IPS DF 6.9 (cell line): ENCODE measurements around the gene CCP110.
A peak's percentile ranks its signal among the peaks of the same experiment; 100 is the strongest.

ENCODE experiments used
- DNase-seq: peaks from one replicate; pipeline ENCODE4 v3.0.0-alpha.2; 2013; ENCODE audit warnings: low read depth, low spot score
- H3K27ac ChIP-seq: one replicate; pipeline ENCODE4 v1.5.1; 2013; ENCODE audit warnings: low read length, control low read depth
- H3K27me3 ChIP-seq: 2 replicates; pipeline ENCODE4 v1.6.1; 2013; ENCODE audit warnings: mild to moderate bottlenecking, low read length; ENCODE audit not compliant: control insufficient read depth, insufficient read depth
- H3K36me3 ChIP-seq: 2 replicates; pipeline ENCODE4 v1.6.1; 2013; ENCODE audit warnings: low read length; ENCODE audit not compliant: control insufficient read depth, insufficient read depth
- H3K4me1 ChIP-seq: 2 replicates; pipeline ENCODE4 v1.6.1; 2013; ENCODE audit warnings: low read length; ENCODE audit not compliant: control insufficient read depth, insufficient read depth
- H3K4me3 ChIP-seq: 2 replicates; pipeline ENCODE4 v1.5.1; 2013; ENCODE audit warnings: mild to moderate bottlenecking, low read length
- H3K9me3 ChIP-seq: 2 replicates; pipeline ENCODE4 v1.6.1; 2013; ENCODE audit warnings: low read length, inconsistent platforms; ENCODE audit not compliant: control insufficient read depth, insufficient read depth
- WGBS: extraction: QIAGEN DNeasy Blood & Tissue Kit; methylation state at CpG from one replicate; pipeline ENCODE4 v1.1.7; 2013; ENCODE audit warnings: mixed read lengths, missing lambda C conversion rate; ENCODE audit not compliant: insufficient read length, insufficient coverage; 5-methylcytosine and 5-hydroxymethylcytosine counted together

Gene CCP110

DNA sequence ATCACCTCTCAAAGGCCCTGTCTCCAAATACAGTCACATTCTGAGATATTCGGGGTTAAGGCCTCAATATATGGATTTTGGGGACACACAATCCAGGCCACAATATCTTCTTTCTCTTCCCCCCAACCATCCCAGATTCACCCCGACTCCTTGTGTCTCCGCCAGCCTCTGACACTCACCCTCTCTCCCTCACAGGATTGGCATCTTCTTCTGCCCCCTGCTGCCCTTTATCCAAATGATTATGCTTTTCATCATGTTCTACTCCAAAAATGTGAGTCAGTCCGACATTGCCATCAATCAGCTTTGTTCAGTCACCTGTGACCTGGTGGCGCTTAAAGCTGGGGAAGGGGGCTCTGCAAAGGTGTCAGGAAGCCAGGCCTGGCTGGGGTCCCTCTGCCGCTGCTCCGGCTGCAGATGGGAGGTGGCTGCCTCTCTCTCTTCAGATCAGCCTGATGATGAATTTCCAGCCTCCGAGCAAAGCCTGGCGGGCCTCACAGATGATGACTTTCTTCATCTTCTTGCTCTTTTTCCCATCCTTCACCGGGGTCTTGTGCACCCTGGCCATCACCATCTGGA lies 36.9 kb upstream of the CCP110 start:
- H3K4me3 ChIP-seq = no peak overlapping the region
- no peaks in the 10 kb centered on the region for H3K27me3 ChIP-seq
- H3K27ac ChIP-seq = no peak overlapping the region
- WGBS = no CpG with 5 or more reads among the region's 10 CpGs
- no peak for DNase-seq
- peaks cover 3% of the 10 kb centered on the region; the same call in 1 of the 2 replicates for H3K4me1 ChIP-seq
- H3K36me3 ChIP-seq = no peaks in the 10 kb centered on the region
- H3K9me3 ChIP-seq = no peaks in the 10 kb centered on the region

DNA sequence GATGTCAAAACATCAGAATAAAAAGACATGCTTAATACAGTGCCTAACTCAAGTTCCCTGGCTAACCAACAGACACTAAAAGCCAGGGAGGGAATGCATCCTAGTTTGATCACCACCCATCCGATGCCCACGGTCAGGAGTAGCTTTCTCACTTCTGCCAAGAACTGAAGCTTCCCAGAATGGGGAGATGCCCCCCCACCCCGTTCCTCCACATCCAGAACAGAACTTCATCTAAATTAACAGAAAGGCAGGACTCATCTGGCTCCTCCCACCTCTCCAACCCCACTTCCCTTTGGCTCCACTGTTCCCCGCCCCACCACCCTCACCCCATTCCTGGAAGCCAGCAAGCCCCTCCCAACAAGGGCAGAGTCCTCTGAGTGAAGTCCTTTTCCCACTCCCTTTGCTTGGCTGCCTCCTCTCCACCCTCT lies 35.5 kb upstream of the CCP110 start:
- H3K27me3 ChIP-seq = no peaks in the 10 kb centered on the region
- DNase-seq = no peak
- no peak overlapping the region for H3K4me3 ChIP-seq
- no peaks in the 10 kb centered on the region for H3K9me3 ChIP-seq
- H3K36me3 ChIP-seq = no peaks in the 10 kb centered on the region
- no CpG with 5 or more reads among the region's 4 CpGs for WGBS
- no peak overlapping the region for H3K27ac ChIP-seq
- peaks cover 3% of the 10 kb centered on the region; the same call in 1 of the 2 replicates for H3K4me1 ChIP-seq

DNA sequence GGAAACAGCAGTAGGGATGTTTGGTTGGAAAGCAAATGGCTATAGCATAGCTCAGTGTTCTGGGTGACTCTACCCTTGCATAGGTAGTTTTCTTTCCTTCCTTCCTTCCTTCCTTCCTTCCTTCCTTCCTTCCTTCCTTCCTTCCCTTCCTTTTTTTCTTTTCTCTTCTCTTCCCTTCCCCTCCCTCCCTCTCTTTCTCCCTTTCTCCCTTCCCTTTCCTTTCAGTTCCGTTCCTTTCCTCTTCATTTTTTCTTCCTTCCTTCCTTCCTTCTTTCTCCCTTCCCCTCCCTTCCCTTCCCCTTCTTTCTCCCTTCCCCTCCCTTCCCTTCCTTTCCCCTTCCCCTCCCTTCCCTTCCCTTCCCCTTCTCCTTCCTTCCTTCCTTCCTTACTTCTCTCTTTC lies 33.1 kb upstream of the CCP110 start:
- DNase-seq = no peak
- Histone ChIP-seq H3K36me3 (no peaks in the 10 kb centered on the region), H3K27me3 (no peaks in the 10 kb centered on the region), H3K4me1 (peaks cover 3% of the 10 kb centered on the region; the same call in 1 of the 2 replicates), H3K9me3 (no peaks in the 10 kb centered on the region), H3K4me3 (no peak overlapping the region), H3K27ac (no peak overlapping the region)
- no CpG with 5 or more reads among the region's 1 CpG for WGBS

DNA sequence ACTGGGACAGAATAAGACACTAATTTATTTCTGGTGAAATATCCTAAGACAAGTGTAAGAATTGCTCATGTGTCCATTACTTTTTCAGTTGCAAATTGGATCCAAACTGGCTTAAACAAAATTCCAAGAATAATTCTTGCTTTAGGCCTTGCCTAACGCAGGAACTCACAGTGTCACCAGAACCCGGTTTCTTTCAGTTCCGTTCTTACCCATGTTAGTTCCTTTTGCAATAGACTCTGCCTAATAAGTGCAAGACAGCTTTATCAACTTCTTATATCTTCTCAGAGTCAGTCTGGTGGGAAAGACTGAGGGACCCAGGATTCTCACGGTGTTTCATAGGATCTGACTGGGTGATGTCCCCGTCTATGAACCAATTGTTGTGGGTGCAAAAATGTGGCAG lies 26.6 kb upstream of the CCP110 start:
- DNase-seq = no peak
- no CpG with 5 or more reads among the region's 5 CpGs for WGBS
- peaks cover 3% of the 10 kb centered on the region; the same call in 1 of the 2 replicates for H3K36me3 ChIP-seq
- H3K27me3 ChIP-seq = no peaks in the 10 kb centered on the region
- no peaks in the 10 kb centered on the region for H3K9me3 ChIP-seq
- H3K4me1 ChIP-seq = no peaks in the 10 kb centered on the region
- no peak overlapping the region for H3K27ac ChIP-seq
- H3K4me3 ChIP-seq = no peak overlapping the region

DNA sequence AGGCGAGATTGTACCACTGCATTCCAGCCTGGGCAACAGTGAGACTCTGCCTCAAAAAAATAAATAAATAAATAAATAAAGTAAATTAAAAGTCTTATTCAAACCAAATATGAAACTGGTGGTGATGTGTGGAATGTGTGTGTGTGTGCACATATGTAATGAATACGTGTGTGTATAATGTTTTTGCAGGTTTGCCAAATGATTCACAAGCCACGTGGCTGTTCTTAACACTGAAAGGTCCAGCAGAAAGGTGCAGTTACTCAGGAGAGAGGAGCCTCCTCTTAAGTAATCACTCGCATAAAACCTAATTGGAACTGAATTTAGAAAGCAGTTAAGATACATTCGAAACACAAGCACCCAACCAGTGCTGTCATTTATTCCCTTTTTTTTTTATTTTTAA lies 24.7 kb upstream of the CCP110 start:
- no peaks in the 10 kb centered on the region for H3K27me3 ChIP-seq
- DNase-seq = no peak
- H3K4me3 ChIP-seq = no peak overlapping the region
- H3K27ac ChIP-seq = no peak overlapping the region
- H3K36me3 ChIP-seq = peaks cover 15% of the 10 kb centered on the region; the same call in 1 of the 2 replicates
- no peaks in the 10 kb centered on the region for H3K9me3 ChIP-seq
- no CpG with 5 or more reads among the region's 5 CpGs for WGBS
- H3K4me1 ChIP-seq = no peaks in the 10 kb centered on the region

DNA sequence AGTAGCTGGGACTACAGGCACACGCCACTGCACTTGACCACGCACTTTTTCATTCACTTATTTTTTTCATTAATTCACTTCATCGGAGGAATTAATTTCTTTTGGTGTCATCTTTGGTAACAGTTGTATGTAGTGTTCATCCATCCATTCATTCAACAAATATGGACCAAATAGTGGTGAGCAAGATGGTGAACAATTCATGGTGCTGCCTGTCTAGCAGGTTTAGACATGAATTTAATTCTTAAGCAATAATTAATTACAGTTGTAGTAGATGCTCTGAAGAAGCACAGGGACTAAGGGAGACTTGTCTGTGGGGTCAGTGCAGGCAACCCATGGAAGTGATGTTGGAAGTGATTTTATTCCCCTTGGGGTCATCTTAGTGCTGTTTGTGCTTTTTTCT lies 24.3 kb upstream of the CCP110 start:
- Histone ChIP-seq H3K36me3 (peaks cover 15% of the 10 kb centered on the region; the same call in 1 of the 2 replicates), H3K27me3 (no peaks in the 10 kb centered on the region), H3K4me1 (no peaks in the 10 kb centered on the region), H3K9me3 (no peaks in the 10 kb centered on the region), H3K27ac (no peak overlapping the region), H3K4me3 (no peak overlapping the region)
- no peak for DNase-seq
- no CpG with 5 or more reads among the region's 3 CpGs for WGBS

DNA sequence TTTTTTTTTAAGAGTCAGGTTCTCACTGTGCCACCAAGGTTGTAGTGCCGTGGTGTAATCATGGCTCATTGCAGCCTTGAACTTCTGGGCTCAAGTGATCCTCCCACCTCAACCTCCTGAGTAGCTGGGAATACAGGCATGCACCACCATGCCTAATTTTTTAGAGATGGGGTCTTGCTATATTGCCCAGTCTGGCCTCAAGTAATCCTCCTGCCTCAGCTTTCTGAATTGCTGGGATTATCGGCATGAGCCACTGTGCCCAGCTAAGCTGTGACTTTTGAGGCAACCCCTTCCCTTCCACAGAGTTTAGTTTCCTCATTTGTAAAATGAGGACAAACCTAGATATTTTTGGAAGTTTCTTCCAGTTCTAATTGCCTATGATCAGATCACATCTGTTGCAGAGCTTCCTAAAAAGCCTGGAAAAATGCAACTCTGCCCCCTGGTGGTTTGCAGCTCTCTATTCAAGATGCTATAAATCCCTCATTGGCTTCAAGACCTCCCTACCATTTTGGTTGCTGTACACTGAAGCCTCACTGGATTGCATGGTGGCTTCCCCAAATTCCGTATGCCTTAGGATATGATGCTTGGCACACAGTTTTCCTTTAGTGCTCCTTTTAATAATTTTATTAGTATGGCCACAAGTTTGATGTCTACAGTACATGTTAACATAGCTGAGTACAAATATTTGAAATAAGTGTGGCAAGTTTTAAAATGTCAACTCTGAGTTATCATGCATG lies 21.2 kb upstream of the CCP110 start:
- DNase-seq = peak; percentile 55
- peaks cover 20% of the 10 kb centered on the region; the same call in 1 of the 2 replicates for H3K36me3 ChIP-seq
- WGBS = no CpG with 5 or more reads among the region's 3 CpGs

DNA sequence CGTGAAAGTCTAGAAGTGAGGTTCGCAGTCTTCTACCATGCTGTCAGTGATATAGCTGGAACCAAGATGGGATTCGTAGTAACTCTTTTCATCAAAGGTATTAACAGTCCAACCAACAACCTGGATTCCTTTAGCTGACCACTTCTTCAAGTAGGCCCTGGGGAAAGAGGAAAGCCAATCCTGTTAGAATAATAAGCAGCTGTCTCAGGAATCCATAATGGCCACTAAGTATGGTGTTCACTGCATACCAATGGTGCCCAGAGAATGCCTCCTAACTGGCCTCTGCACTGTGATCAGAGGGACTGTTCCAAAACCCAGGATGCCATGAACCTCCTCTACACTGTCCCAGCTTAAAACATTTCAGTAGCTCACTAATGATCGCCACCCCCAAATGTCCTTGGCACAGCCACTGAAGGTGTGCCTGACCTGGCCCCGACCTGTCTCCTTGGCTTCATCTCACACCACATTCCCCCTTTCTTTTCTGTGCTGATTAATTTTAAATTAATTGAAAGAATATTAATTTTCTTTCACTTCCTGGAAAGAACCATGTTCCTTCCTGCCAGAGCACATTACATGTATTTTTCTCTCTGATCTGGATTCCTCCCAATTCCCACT lies 20.2 kb upstream of the CCP110 start:
- no peak for DNase-seq
- H3K4me1 ChIP-seq = no peaks in the 10 kb centered on the region
- no peaks in the 10 kb centered on the region for H3K9me3 ChIP-seq
- H3K4me3 ChIP-seq = no peak overlapping the region
- peaks cover 20% of the 10 kb centered on the region; the same call in 1 of the 2 replicates for H3K36me3 ChIP-seq
- WGBS = no CpG with 5 or more reads among the region's 5 CpGs
- no peak overlapping the region for H3K27ac ChIP-seq
- no peaks in the 10 kb centered on the region for H3K27me3 ChIP-seq

More for the DNA sequence above, 21.2 kb upstream of the CCP110 start:
- Histone ChIP-seq H3K4me3 (no peak overlapping the region), H3K4me1 (no peaks in the 10 kb centered on the region), H3K9me3 (no peaks in the 10 kb centered on the region), H3K27ac (no peak overlapping the region), H3K27me3 (no peaks in the 10 kb centered on the region)

DNA sequence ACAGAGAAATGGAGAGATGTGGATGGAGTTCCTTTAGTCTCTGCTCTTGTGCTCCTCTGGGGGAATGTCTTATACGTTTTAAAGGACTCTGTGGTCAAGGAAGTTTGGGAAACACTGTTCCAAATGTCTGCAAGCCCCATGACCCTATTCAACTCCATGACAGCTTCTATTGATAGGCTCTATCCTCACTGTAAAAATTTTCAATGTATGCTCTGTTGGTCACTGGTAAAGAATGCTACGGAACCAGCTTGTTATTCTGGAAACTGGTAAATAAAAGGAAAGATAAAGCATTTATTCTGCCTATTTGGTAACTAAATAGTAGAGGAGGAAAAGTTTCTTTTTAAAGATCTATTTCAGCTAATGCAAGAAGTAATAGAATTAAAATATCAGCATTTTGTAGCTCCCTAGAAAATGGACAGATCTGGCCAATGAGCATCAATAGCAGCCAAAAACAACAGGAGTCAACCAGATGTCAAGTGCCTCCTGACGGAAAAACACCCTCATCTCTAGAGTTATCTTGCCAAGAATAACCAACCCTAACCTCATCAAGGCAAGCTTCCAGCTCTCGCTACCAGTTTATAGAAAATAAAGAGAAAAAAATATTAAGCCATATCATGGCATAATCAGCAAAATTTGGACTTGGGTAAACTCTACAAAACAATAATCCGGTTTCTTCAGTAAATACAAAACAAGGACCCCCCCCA lies 18.0 kb upstream of the CCP110 start:
- no peak for DNase-seq
- H3K27ac ChIP-seq = no peak overlapping the region
- no peaks in the 10 kb centered on the region for H3K27me3 ChIP-seq
- no peaks in the 10 kb centered on the region for H3K9me3 ChIP-seq
- no peaks in the 10 kb centered on the region for H3K4me1 ChIP-seq
- H3K4me3 ChIP-seq = no peak overlapping the region
- H3K36me3 ChIP-seq = peaks cover 20% of the 10 kb centered on the region; the same call in 1 of the 2 replicates
- WGBS = no CpG with 5 or more reads among the region's 5 CpGs

DNA sequence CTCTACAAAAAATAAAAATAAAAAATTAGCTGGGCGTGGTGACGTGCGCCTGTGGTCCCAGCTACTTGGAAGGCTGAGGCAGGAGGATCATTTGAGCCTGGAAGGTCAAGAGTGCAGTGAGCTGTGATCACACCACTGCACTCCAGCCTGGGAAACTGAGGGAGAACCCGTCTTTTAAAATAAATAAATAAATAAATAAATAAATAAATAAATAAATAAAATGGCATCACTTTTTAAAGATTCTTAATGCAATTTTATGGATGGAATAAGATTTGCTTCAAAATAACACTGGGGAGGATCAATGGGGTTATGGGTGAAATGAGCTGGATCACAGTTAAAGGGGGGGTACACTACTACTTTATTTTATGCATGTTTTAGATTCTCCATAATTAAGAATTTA lies 16.8 kb upstream of the CCP110 start:
- H3K36me3 ChIP-seq = peaks cover 17% of the 10 kb centered on the region; the same call in 1 of the 2 replicates
- no peak overlapping the region for H3K27ac ChIP-seq
- no CpG with 5 or more reads among the region's 4 CpGs for WGBS
- no peak overlapping the region for H3K4me3 ChIP-seq
- H3K27me3 ChIP-seq = no peaks in the 10 kb centered on the region
- DNase-seq = no peak
- H3K9me3 ChIP-seq = no peaks in the 10 kb centered on the region
- no peaks in the 10 kb centered on the region for H3K4me1 ChIP-seq
